SJSA1 (cell line): Measurements from ENCODE around the gene SHLD1. TPM values are rescaled to one million over a fixed set of nuclear protein-coding genes. Genes with fewer than 3 reads are reported as not detected.
A peak's percentile ranks its signal among the peaks of the same experiment; 100 is the strongest.
"Not testable (repeated sequence)": the region's sequence is repeated elsewhere in the genome, so short reads cannot be mapped to it uniquely, and the experiment has no call there.

ENCODE experiments used
- DNase-seq, 2 experiments: peaks; one replicate each; pipeline ENCODE4 v3.0.0-alpha.2; 2015 to 2020; ENCODE audit warnings: low spot score in 2 of 2, low read depth in 1 of 2
- H3K27ac ChIP-seq: fragments of 250-450 bp; sonication (Bioruptor Pico); 2 replicates; pipeline ENCODE4 v1.5.1; 2020; ENCODE audit warnings: mild to moderate bottlenecking, moderate library complexity
- H3K27me3 ChIP-seq: fragments of 250-450 bp; sonication (Bioruptor Pico); replicated peaks from 2 replicates; pipeline ENCODE4 v1.5.1; 2020; ENCODE audit warnings: mild to moderate bottlenecking, moderate library complexity
- H3K36me3 ChIP-seq: fragments of 250-450 bp; sonication (Bioruptor Pico); 2 replicates; pipeline ENCODE4 v1.5.1; 2020; ENCODE audit warnings: mild to moderate bottlenecking
- H3K4me1 ChIP-seq: fragments of 250-450 bp; sonication (Bioruptor Pico); replicated peaks from 2 replicates; pipeline ENCODE4 v1.6.1; 2021; ENCODE audit warnings: mild to moderate bottlenecking
- H3K4me3 ChIP-seq: fragments of 250-450 bp; sonication (Bioruptor Pico); 2 replicates; pipeline ENCODE4 v1.5.1; 2020; ENCODE audit warnings: mild to moderate bottlenecking
- H3K9me3 ChIP-seq: fragments of 250-450 bp; sonication (Bioruptor Pico); replicated peaks from 2 replicates; pipeline ENCODE4 v1.5.1; 2020; ENCODE audit warnings: mild to moderate bottlenecking
- total RNA-seq: library from RNA; depleted of rRNA; stranded (reverse); fragments of >200 nt; shearing (Covaris generic); gene quantifications from 2 replicates; pipeline ENCODE4 v1.2.3, GENCODE V29; 2014

The SHLD1 gene
- total RNA-seq, 1 experiment from 2014 or later, result 1.6 TPM

GRCh38 chr20:5779071-5779900, 29.1 kb downstream of the SHLD1 start:
- Histone ChIP-seq H3K36me3 (no peaks in the 10 kb centered on the region), H3K9me3 (no peaks in the 10 kb centered on the region), H3K27me3 (no peaks in the 10 kb centered on the region), H3K27ac (no peak overlapping the region), H3K4me1 (no peaks in the 10 kb centered on the region), H3K4me3 (no peak overlapping the region)
- DNase-seq, result no peak

DNA sequence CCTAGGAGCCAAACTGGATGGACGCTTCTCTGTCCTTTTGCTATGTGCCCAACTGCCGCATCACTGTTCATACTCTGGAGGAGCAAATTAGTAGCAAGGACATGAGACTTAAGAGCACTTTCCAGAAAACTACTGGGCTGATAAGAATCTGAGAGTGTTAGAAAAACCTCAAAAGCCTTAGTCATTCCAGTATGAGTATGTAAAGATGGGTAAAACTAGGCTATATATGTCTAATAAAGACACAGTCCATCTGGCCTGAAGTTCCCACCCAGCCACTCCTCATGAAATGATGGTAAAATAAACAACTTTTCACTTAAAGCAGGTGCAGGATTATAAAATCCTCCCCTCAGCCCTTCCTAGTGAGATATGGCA, 30.6 kb downstream of the SHLD1 start:
- Histone ChIP-seq H3K27me3 (no peaks in the 10 kb centered on the region), H3K4me3 (no peak overlapping the region), H3K27ac (no peak overlapping the region), H3K4me1 (no peaks in the 10 kb centered on the region), H3K36me3 (no peaks in the 10 kb centered on the region), H3K9me3 (no peaks in the 10 kb centered on the region)
- DNase-seq, result no peak

DNA sequence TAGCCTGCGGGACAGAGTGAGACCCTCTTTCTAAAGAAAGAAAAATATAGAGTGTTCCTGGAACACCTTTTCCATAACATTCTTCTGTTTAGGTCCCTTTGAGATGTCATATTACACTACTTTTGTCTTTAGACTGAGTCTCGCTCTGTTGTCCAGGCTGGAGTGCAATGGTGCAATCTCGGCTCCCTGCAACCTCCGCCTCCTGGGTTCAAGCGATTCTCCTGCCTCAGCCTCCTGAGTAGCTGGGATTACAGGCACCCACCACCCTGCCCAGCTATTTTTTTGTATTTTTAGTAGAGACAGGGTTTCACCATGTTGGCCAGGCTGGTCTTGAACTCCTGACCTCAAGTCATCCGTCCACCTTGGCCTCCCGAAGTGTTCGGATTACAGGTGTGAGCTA, 31.2 kb downstream of the SHLD1 start:
- H3K4me1 ChIP-seq, H3K27me3 ChIP-seq, H3K9me3 ChIP-seq, H3K4me3 ChIP-seq, H3K36me3 ChIP-seq, DNase-seq, H3K27ac ChIP-seq: not testable (repeated sequence)

- Histone ChIP-seq H3K27me3 (no peaks in the 10 kb centered on the region), H3K27ac (no peak overlapping the region), H3K36me3 (no peaks in the 10 kb centered on the region), H3K9me3 (no peaks in the 10 kb centered on the region), H3K4me1 (no peaks in the 10 kb centered on the region), H3K4me3 (no peak overlapping the region)
- DNase-seq, result no peak
Observed at GRCh38 chr20:5781798-5782750, 31.9 kb downstream of the SHLD1 start.

DNA sequence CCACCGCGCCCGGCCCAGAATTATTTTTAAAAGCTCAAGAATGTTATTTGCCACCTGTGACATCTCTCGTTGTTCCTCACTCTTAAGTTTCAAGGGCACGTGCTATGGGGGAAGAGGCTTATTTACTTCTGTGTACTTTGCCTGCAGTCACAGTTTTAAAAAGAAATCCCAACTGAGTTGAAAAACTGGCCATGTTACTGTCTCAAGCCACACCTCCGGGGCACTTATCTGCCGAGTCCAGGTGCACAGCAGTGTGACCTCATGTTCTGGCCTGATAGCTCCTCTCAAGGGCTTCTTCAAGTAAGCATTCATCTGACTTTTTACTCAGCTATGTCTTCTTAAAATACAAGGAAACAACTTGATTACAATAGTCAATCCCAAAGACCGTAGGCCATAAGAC, 34.5 kb downstream of the SHLD1 start:
- H3K27me3 ChIP-seq, result no peaks in the 10 kb centered on the region
- DNase-seq, result no peak
- no peak overlapping the region for H3K4me3 ChIP-seq
- no peak overlapping the region for H3K27ac ChIP-seq
- H3K36me3 ChIP-seq, result no peaks in the 10 kb centered on the region
- H3K4me1 ChIP-seq, result no peaks in the 10 kb centered on the region
- no peaks in the 10 kb centered on the region for H3K9me3 ChIP-seq

DNA sequence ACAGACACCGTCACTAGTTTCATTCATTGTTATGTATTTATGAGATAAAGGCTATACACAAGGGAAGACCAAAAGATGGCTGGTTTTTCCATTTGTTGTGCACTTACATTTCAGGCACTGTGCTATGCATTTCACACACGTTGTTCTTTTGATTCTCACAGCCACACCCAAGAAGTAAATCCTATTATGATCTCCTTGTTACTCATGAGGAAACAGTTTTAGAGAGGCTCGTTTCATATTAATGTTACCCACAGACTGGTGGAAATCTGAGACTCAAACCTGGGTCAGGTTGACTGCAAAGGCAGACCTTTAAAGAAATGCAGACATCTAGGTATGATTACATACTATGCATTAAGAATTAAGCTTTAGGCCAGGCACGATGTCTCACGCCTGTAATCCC, 34.9 kb downstream of the SHLD1 start:
- H3K4me1 ChIP-seq, result no peaks in the 10 kb centered on the region

DNA sequence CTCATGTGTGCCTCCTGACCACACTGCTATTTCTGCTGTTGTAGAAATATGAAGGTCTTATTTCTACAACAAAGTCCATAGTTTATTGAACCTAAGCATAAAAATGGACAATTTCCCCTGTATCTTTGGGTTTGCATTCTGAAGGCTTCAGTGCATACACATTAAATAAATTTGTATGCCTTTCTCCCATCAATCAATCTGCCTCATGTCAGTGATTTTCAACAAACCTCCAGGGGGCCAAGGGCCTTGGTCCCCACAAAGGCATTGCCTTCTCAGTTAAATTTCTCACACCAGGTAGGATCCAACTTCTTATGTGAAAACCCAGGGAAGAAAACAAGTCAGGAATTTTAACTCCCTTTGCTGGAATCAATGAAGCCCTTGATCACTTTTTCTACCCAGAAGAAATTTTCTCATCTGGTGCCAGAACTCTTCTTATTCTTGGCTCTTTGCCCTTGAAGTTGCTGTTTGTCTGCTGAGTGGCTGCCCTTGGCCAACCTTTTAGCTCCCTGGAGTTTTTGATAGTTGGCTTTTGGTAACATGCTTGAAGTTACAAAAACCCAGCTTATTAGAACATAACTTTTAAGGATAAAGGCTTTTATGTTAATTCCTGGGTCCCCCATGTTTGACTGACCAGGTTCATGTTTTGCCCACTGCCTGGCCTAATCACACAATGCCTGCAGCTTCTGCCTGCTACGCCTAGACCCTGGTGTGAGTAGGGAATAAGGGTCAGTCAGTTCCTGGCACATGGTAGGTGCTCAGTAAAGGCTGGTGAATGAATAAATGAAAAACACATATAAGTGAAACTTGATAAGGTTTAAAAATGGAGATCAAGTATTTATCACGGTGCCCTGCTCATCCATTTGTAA, 37.0 kb downstream of the SHLD1 start:
- H3K36me3 ChIP-seq, result no peaks in the 10 kb centered on the region
- no peaks in the 10 kb centered on the region for H3K27me3 ChIP-seq
- H3K9me3 ChIP-seq, result no peaks in the 10 kb centered on the region
- no peak overlapping the region for H3K27ac ChIP-seq
- no peaks in the 10 kb centered on the region for H3K4me1 ChIP-seq
- no peak for DNase-seq
- no peak overlapping the region for H3K4me3 ChIP-seq

More for the DNA sequence above, 34.9 kb downstream of the SHLD1 start:
- Histone ChIP-seq H3K27me3 (no peaks in the 10 kb centered on the region), H3K27ac (no peak overlapping the region), H3K9me3 (no peaks in the 10 kb centered on the region), H3K4me3 (no peak overlapping the region), H3K36me3 (no peaks in the 10 kb centered on the region)
- no peak for DNase-seq

GRCh38 chr20:5787796-5788165, 37.6 kb downstream of the SHLD1 start:
- no peak overlapping the region for H3K4me3 ChIP-seq
- H3K9me3 ChIP-seq, result no peaks in the 10 kb centered on the region
- no peaks in the 10 kb centered on the region for H3K27me3 ChIP-seq
- no peaks in the 10 kb centered on the region for H3K4me1 ChIP-seq
- no peak overlapping the region for H3K27ac ChIP-seq
- H3K36me3 ChIP-seq, result no peaks in the 10 kb centered on the region
- DNase-seq, result no peak

GRCh38 chr20:5788385-5788895, 38.2 kb downstream of the SHLD1 start:
- DNase-seq, result peak; percentile 53 to 79
- no peaks in the 10 kb centered on the region for H3K9me3 ChIP-seq
- H3K4me3 ChIP-seq, result no peak overlapping the region
- no peaks in the 10 kb centered on the region for H3K27me3 ChIP-seq
- H3K36me3 ChIP-seq, result no peaks in the 10 kb centered on the region
- no peak overlapping the region for H3K27ac ChIP-seq
- H3K4me1 ChIP-seq, result no peaks in the 10 kb centered on the region

DNA sequence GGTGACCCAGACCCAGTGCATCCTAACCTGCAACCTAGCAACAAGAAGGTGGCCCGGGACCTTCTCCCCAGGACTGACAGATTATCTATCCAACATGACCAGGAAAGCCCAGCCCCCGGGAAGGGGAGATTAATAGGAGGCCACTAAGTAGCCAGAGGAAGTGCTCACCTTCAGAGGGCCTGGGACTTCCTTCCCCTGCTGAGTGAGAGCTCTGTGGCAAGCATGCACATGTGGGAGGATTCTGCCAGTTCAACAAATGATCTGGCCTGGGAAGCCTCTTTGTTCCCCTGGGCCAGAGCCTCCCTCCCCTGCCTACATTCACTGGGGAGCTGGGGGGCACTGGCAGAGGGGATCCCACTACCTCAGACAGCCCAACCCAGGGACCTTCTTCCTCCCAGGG, 39.6 kb downstream of the SHLD1 start:
- Histone ChIP-seq H3K4me1 (no peaks in the 10 kb centered on the region), H3K27ac (no peak overlapping the region), H3K27me3 (no peaks in the 10 kb centered on the region), H3K36me3 (no peaks in the 10 kb centered on the region), H3K4me3 (no peak overlapping the region), H3K9me3 (no peaks in the 10 kb centered on the region)
- no peak for DNase-seq

DNA sequence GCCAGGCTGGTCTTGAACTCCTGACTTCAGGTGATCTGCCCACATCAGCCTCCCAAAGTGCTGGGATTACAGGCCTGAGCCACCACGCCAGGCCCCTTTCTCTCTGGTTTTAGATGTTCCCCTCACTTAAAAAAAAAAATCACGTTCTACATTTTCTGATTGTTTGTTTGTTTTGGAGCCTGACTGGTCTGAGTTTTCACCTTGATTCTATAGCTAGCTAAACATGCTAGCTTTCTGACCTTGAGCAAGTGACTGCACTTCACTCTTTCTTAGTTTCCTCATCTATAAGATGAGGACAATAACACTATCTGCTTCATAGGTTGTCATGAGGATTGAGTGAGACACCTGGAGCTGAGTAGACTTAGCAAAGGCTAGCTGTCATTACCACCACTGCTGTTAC, 43.7 kb downstream of the SHLD1 start:
- Histone ChIP-seq H3K27ac (no peak overlapping the region), H3K4me3 (no peak overlapping the region), H3K9me3 (no peaks in the 10 kb centered on the region), H3K36me3 (no peaks in the 10 kb centered on the region), H3K27me3 (no peaks in the 10 kb centered on the region), H3K4me1 (no peaks in the 10 kb centered on the region)
- no peak for DNase-seq

DNA sequence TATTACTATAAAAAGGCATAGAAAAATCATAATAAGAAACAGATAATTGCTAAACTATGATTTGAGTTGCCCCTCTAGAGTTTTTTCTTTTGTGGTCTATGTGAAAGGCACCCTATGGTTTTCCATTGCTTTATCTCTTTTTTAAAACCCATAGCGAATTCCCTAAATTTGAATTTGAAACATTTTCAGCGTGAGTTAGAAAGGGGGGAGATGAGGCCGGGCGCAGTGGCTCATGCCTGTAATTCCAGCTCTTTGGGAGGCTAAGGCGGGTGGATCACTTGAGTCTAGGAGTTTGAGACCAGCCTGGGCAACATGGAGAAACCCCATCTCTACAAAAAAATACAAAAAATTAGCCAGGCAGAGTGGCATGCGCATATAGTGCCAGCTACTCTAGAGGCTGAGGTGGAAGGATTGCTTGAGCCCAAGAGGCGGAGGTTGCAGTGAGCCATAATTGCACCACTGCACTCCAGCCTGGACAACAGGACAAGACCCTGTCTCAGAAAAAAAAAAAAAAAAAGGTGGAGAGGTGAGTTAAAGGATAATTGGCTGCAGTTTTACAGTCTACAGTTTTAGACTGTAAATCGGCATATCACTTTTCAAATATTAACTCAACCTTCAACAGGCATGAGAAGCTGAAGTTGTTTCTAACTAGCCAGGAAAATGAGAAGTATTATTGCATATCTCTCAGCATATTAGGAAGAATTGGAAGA, 46.3 kb downstream of the SHLD1 start:
- no peak overlapping the region for H3K27ac ChIP-seq

DNA sequence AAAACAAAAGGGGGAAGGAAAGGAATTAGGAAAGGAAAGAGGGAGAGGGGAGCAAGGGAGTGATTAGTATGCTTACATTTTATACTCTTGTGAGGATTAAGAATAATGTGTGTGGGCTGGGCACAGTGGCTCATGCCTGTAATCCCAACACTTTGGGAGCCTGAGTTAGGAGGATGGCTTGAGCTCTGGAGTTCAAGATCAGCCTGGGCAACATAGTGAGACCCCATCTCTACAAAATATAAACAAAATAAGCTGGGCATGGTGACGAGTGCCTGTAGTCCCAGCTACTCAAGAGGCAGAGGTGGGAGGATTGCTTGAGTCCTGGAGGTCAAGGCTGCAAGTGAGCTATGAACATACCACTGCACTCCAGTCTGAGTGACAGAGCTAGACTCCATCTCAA, 47.0 kb downstream of the SHLD1 start:
- H3K9me3 ChIP-seq, result no peaks in the 10 kb centered on the region
- H3K36me3 ChIP-seq, result no peaks in the 10 kb centered on the region
- no peak overlapping the region for H3K27ac ChIP-seq
- no peaks in the 10 kb centered on the region for H3K27me3 ChIP-seq
- DNase-seq, result no peak
- no peaks in the 10 kb centered on the region for H3K4me1 ChIP-seq
- H3K4me3 ChIP-seq, result no peak overlapping the region

More for the DNA sequence above, 46.3 kb downstream of the SHLD1 start:
- Histone ChIP-seq H3K36me3 (no peaks in the 10 kb centered on the region), H3K4me3 (no peak overlapping the region), H3K27me3 (no peaks in the 10 kb centered on the region), H3K4me1 (no peaks in the 10 kb centered on the region), H3K9me3 (no peaks in the 10 kb centered on the region)
- no peak for DNase-seq
